ENCODE measurements around the gene GPBAR1. TPM values are rescaled to one million over a fixed set of nuclear protein-coding genes. Genes with fewer than 3 reads are reported as not detected.

GPBAR1 gene
- total and polyA plus RNA-seq, 4 experiments from 2014 or later = 0.17 to 1.2 (median 0.67) TPM

DNA sequence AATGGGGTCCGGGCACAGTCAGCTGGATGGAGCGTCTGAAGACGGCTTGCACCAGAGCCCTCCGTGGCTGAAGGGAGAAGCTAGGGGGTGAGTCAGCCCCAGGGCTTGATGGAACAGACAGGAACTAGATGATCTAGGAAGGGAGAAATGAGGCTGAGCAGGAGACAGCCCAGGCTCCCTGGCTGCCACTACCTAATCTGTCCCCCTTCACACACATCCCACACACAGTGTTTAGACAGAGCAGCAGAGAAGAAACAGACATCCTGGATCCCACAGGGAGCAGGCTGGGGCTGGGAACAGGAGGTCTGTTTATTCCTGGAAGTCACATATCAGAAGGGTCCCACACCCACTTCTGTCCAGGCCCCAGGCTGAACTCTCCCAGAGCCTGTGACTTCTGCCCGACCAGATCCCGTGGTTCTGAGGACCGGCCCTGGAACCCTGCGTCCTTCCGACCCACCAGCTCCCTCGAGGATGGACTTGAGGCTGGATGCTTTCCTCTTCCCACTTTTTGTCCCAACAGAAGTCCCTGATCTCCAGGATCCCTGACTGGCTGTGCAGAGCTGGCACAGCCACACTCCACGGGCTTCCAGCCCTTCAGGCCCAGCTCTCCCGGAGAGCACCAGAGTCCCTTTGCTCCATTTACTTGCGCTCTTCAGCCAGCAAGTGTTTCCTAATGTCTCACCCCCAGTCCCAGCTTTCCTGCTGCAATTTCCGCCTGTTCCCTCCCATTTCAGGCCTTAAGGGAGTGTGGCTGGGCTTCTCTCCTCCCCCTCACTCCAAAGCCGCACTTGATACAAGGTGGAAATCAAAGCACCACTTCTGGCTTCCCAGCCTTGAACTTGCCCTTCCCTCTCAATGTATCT is 1.5 kb upstream of the GPBAR1 start:
- intact Hi-C loops (cut with micrococcal nuclease) = no loop called here
- CTCF ChIA-PET (ENCODE audit: partially characterized antibody) = interaction anchor here (1.0 to 10.5 kb wide), 10 partner anchors 8 to 97 kb away, joined by 3 to 157 read pairs (median 14); partner anchors contain the start of genes AAMP, CATIP and PNKD
- H3K4me1 Mint-ChIP-seq = peaks cover 9 to 18% (median 13%) of the 10 kb centered on the region in 4 donors
- no peaks in the 10 kb centered on the region for H3K27me3 Mint-ChIP-seq
- H3K27ac Mint-ChIP-seq = peak overlapping the region; percentile 46 to 83 (median 64)
- POLR2A ChIA-PET (ENCODE audit: partially characterized antibody) = interaction anchor here (0.6 to 3.3 kb wide), 6 partner anchors 11 to 1158 kb away, joined by 3 to 21 read pairs (median 3); partner anchors contain the start of genes AAMP, ARPC2 and PNKD
- H3K27me3 ChIP-seq (ENCODE audit: insufficient read depth, low read length) = no peaks in the 10 kb centered on the region
- H3K4me3 Mint-ChIP-seq = peak overlapping the region in 1 of 8 donors; percentile 20
- no peaks in the 10 kb centered on the region for H3K9me3 ChIP-seq (ENCODE audit: control insufficient read depth in 1 of 2, low read length in 2 of 2)
- H3K4me3 ChIP-seq (ENCODE audit: low read length in 2 of 2) = no peak overlapping the region
- no peaks in the 10 kb centered on the region for H3K9me3 Mint-ChIP-seq
- H3K27ac ChIP-seq (ENCODE audit: low read depth, low read length) = no peak overlapping the region
- H3K36me3 ChIP-seq (ENCODE audit: insufficient read depth, low read length) = peaks cover 30% of the 10 kb centered on the region
- no peak for DNase-seq
- H3K36me3 Mint-ChIP-seq = peaks cover 12 to 35% of the 10 kb centered on the region in 2 donors
- H3K4me1 ChIP-seq (ENCODE audit: insufficient read depth, low read length) = peaks cover 10% of the 10 kb centered on the region

DNA sequence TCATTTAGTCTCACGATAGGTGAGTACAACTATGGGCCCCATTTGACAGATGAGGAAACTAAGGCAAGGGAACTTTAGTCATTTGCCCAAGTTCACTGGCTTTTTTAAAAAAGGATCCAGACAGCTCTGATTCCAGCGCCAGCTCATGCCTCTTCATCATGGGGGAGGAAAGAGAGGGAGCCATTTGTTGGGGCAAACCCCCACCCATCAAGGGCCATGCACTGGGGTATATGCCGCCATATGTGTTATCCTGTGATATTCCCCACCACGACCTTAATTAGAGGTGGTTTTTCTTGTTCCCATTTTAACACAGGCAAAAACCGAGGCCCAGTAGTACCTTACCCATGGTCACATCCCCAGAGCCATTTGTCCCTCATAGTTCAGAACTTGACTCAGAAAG is 649 bp upstream of the GPBAR1 start:
- Mint-ChIP-seq H3K36me3 (peaks cover 7 to 31% of the 10 kb centered on the region in 2 donors), H3K27ac (peak overlapping the region in 4 of 7 donors; percentile 25 to 64 (median 49)), H3K4me3 (no peak overlapping the region), H3K27me3 (no peaks in the 10 kb centered on the region), H3K9me3 (no peaks in the 10 kb centered on the region), H3K4me1 (peaks cover 9 to 22% (median 13%) of the 10 kb centered on the region in 4 donors)
- Histone ChIP-seq H3K4me3 (ENCODE audit: low read length in 2 of 2) (no peak overlapping the region), H3K27me3 (ENCODE audit: insufficient read depth, low read length) (no peaks in the 10 kb centered on the region), H3K36me3 (ENCODE audit: insufficient read depth, low read length) (peaks cover 32% of the 10 kb centered on the region), H3K27ac (ENCODE audit: low read depth, low read length) (no peak overlapping the region), H3K4me1 (ENCODE audit: insufficient read depth, low read length) (peaks cover 10% of the 10 kb centered on the region), H3K9me3 (ENCODE audit: control insufficient read depth in 1 of 2, low read length in 2 of 2) (no peaks in the 10 kb centered on the region)
- intact Hi-C loops (cut with micrococcal nuclease) = no loop called here
- DNase-seq = no peak
- ChIA-PET POLR2A (ENCODE audit: partially characterized antibody) (interaction anchor here (0.8 to 1.0 kb wide), 2 partner anchors 29 to 35 kb away, joined by 3 read pairs; no protein-coding TSS in a partner anchor), CTCF (ENCODE audit: partially characterized antibody) (interaction anchor here (1.0 to 10.5 kb wide), 6 partner anchors 11 to 96 kb away, joined by 3 to 157 read pairs (median 26); partner anchors contain the start of genes AAMP, CATIP and PNKD)

DNA sequence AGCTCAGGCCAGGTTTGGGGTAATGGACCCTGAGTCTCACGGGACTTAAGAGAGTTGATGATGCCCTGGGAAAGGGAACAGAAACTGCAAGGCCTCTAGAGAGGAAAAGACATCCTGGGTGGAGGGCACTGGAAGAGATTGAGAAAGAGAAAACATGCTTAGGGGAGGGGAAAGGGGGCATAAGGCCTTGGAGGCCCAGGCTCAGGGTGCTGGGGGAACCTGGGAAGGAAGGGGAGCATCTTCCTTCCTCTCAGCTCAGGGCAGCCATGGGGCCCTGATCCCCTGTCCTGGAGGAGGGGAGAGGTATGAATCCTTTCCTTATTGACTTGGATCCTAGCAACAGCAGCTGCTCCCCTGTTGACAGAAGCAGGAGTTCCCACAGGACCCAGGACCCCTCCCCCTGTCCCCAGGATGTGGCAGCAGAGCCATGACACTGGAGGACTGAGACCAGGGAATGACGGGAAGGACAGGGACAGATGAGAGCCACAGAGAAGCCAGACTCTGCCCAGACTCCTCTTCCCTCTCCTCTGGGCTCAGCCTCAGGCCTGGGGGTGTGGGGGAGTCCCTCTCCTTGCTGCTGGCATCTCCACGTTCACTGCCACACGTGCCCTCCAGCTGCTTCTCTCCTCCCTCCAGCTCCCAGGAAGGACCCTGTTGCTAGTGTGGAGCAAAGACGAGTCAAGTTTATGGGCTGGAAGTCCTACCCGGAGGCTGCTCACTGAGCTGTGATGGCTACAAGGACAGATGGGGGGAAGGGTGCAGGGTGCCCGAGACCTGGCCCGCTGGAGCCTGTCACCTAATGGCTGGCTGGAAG is 815 bp downstream of the GPBAR1 start:
- Mint-ChIP-seq H3K27me3 (no peaks in the 10 kb centered on the region), H3K27ac (peak overlapping the region in 2 of 7 donors; percentile 10 to 82), H3K4me3 (no peak overlapping the region), H3K36me3 (peaks cover 8 to 28% of the 10 kb centered on the region in 2 donors), H3K4me1 (peaks cover 11 to 26% (median 13%) of the 10 kb centered on the region in 4 donors), H3K9me3 (no peaks in the 10 kb centered on the region)
- Histone ChIP-seq H3K27me3 (ENCODE audit: insufficient read depth, low read length) (no peaks in the 10 kb centered on the region), H3K4me1 (ENCODE audit: insufficient read depth, low read length) (peaks cover 10% of the 10 kb centered on the region), H3K9me3 (ENCODE audit: control insufficient read depth in 1 of 2, low read length in 2 of 2) (no peaks in the 10 kb centered on the region), H3K27ac (ENCODE audit: low read depth, low read length) (no peak overlapping the region), H3K4me3 (ENCODE audit: low read length in 2 of 2) (no peak overlapping the region), H3K36me3 (ENCODE audit: insufficient read depth, low read length) (peaks cover 37% of the 10 kb centered on the region)
- intact Hi-C loops (cut with micrococcal nuclease) = no loop called here
- ChIA-PET CTCF (ENCODE audit: partially characterized antibody) (interaction anchor here (0.9 to 10.5 kb wide), 3 partner anchors 9 to 77 kb away, joined by 3 to 157 read pairs (median 3); no protein-coding TSS in a partner anchor), POLR2A (ENCODE audit: partially characterized antibody) (interaction anchor here (0.9 kb wide), 1 partner anchor 41 kb away, joined by 4 read pairs; no protein-coding TSS in a partner anchor)
- DNase-seq = no peak

DNA sequence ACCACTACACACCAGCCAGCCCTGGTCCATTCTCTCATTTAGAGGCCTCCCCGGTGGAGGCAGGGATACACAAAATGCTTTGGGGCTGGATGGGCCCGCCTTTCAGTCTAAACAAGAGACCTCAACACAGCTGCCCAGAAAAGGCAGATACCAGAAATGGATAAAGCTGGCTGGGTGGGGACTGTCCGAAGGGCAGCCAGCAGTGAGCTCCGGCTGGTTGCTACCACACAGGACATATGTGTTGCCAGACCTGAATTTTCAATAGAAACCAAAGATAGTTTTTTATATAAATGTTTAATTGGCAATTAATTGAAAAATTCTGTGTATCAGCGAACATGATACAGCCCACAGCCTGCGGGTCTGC is 1.4 kb downstream of the GPBAR1 start:
- Mint-ChIP-seq H3K9me3 (no peaks in the 10 kb centered on the region), H3K27ac (peak overlapping the region in 1 of 7 donors; percentile 10), H3K4me3 (no peak overlapping the region), H3K36me3 (peaks cover 14 to 31% of the 10 kb centered on the region in 2 donors), H3K27me3 (no peaks in the 10 kb centered on the region), H3K4me1 (peaks cover 13 to 22% (median 15%) of the 10 kb centered on the region in 4 donors)
- intact Hi-C loops (cut with micrococcal nuclease) = no loop called here
- no peaks in the 10 kb centered on the region for H3K9me3 ChIP-seq (ENCODE audit: control insufficient read depth in 1 of 2, low read length in 2 of 2)
- CTCF ChIA-PET (ENCODE audit: partially characterized antibody) = interaction anchor here (1.1 to 10.5 kb wide), 2 partner anchors 10 to 77 kb away, joined by 3 to 157 read pairs; no protein-coding TSS in a partner anchor
- peaks cover 43% of the 10 kb centered on the region for H3K36me3 ChIP-seq (ENCODE audit: insufficient read depth, low read length)
- no peak for DNase-seq
- no peaks in the 10 kb centered on the region for H3K27me3 ChIP-seq (ENCODE audit: insufficient read depth, low read length)
- no peak overlapping the region for H3K27ac ChIP-seq (ENCODE audit: low read depth, low read length)
- POLR2A ChIA-PET (ENCODE audit: partially characterized antibody) = interaction anchor here (0.9 kb wide), 1 partner anchor 41 kb away, joined by 4 read pairs; no protein-coding TSS in a partner anchor
- H3K4me3 ChIP-seq (ENCODE audit: low read length in 2 of 2) = no peak overlapping the region
- H3K4me1 ChIP-seq (ENCODE audit: insufficient read depth, low read length) = peaks cover 5% of the 10 kb centered on the region

DNA sequence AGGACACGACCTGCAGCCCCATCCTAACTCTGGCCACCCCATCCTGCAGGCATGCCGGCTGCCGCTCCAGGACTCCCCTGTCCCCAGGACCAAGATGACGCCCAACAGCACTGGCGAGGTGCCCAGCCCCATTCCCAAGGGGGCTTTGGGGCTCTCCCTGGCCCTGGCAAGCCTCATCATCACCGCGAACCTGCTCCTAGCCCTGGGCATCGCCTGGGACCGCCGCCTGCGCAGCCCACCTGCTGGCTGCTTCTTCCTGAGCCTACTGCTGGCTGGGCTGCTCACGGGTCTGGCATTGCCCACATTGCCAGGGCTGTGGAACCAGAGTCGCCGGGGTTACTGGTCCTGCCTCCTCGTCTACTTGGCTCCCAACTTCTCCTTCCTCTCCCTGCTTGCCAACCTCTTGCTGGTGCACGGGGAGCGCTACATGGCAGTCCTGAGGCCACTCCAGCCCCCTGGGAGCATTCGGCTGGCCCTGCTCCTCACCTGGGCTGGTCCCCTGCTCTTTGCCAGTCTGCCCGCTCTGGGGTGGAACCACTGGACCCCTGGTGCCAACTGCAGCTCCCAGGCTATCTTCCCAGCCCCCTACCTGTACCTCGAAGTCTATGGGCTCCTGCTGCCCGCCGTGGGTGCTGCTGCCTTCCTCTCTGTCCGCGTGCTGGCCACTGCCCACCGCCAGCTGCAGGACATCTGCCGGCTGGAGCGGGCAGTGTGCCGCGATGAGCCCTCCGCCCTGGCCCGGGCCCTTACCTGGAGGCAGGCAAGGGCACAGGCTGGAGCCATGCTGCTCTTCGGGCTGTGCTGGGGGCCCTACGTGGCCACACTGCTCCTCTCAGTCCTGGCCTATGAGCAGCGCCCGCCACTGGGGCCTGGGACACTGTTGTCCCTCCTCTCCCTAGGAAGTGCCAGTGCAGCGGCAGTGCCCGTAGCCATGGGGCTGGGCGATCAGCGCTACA is 2.1 kb downstream of the GPBAR1 start:
- no peaks in the 10 kb centered on the region for H3K9me3 ChIP-seq (ENCODE audit: control insufficient read depth in 1 of 2, low read length in 2 of 2)
- ChIA-PET POLR2A (ENCODE audit: partially characterized antibody) (no interaction called here), CTCF (ENCODE audit: partially characterized antibody) (interaction anchor here (1.1 to 10.5 kb wide), 2 partner anchors 9 to 78 kb away, joined by 3 to 157 read pairs; no protein-coding TSS in a partner anchor)
- H3K9me3 Mint-ChIP-seq = no peaks in the 10 kb centered on the region
- no peaks in the 10 kb centered on the region for H3K27me3 Mint-ChIP-seq
- H3K4me3 ChIP-seq (ENCODE audit: low read length in 2 of 2) = no peak overlapping the region
- H3K27ac ChIP-seq (ENCODE audit: low read depth, low read length) = no peak overlapping the region
- peaks cover 48% of the 10 kb centered on the region for H3K36me3 ChIP-seq (ENCODE audit: insufficient read depth, low read length)
- H3K27ac Mint-ChIP-seq = peak overlapping the region in 2 of 7 donors; percentile 23 to 30
- peaks cover 19 to 32% of the 10 kb centered on the region in 2 donors for H3K36me3 Mint-ChIP-seq
- intact Hi-C loops (cut with micrococcal nuclease) = no loop called here
- peaks cover 8 to 21% (median 14%) of the 10 kb centered on the region in 4 donors for H3K4me1 Mint-ChIP-seq
- no peak for DNase-seq
- no peaks in the 10 kb centered on the region for H3K4me1 ChIP-seq (ENCODE audit: insufficient read depth, low read length)
- no peak overlapping the region for H3K4me3 Mint-ChIP-seq
- H3K27me3 ChIP-seq (ENCODE audit: insufficient read depth, low read length) = no peaks in the 10 kb centered on the region

DNA sequence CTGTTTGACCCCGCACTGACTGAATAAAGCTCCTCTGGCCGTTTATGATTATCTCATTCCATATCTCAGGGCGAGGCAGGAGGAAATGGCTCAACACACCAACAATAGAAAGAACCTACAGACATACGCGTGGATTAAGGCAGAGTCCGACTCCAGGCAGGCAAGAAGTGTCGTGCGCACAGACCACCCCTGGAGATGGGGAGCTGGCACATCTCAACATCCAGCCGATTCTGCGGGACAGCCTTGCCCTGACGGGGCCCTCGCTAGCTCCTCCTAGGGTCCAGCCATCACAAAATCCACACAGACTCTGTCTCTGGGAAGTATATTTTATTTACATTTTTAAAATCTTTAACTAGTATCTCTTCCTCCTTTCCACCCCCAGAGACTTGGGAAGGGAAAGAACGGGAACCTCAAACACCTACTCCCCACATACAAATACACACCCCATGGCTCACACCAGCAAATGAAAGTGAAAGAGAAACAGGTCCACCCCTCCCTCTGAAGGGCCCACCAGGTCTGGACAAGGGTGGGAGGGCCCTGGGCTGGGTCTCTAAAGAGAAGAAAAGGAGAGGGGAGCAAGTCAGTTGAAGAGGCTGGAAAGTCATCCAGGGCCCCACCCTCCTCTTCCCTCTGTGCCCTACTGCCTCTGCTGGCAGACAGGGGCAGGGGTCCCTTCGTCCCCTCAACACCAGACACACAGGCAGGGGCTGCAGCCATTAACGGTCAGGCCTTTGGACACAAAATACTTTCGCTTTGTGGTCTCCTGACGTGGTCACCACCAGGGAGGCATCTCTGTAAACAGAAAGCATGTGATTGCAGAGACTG is 3.2 kb downstream of the GPBAR1 start:
- CTCF ChIA-PET (ENCODE audit: partially characterized antibody) = no interaction called here

More for the DNA sequence above, 3.2 kb downstream of the GPBAR1 start:
- Mint-ChIP-seq H3K4me1 (peaks cover 8 to 25% (median 15%) of the 10 kb centered on the region in 4 donors), H3K4me3 (peak overlapping the region in 1 of 8 donors; percentile 11), H3K36me3 (peaks cover 19 to 32% of the 10 kb centered on the region in 2 donors), H3K27me3 (no peaks in the 10 kb centered on the region), H3K27ac (peak overlapping the region in 2 of 7 donors; percentile 47 to 78), H3K9me3 (no peaks in the 10 kb centered on the region)
- POLR2A ChIA-PET (ENCODE audit: partially characterized antibody) = no interaction called here
- H3K27ac ChIP-seq (ENCODE audit: low read depth, low read length) = no peak overlapping the region
- H3K27me3 ChIP-seq (ENCODE audit: insufficient read depth, low read length) = no peaks in the 10 kb centered on the region
- H3K4me1 ChIP-seq (ENCODE audit: insufficient read depth, low read length) = peaks cover 3% of the 10 kb centered on the region
- DNase-seq = no peak
- peaks cover 48% of the 10 kb centered on the region for H3K36me3 ChIP-seq (ENCODE audit: insufficient read depth, low read length)
- intact Hi-C loops (cut with micrococcal nuclease) = no loop called here
- no peaks in the 10 kb centered on the region for H3K9me3 ChIP-seq (ENCODE audit: control insufficient read depth in 1 of 2, low read length in 2 of 2)
- H3K4me3 ChIP-seq (ENCODE audit: low read length in 2 of 2) = no peak overlapping the region
